ENCODE data around the gene TAS1R1.
"Not testable (repeated sequence)": the region's sequence is repeated elsewhere in the genome, so short reads cannot be mapped to it uniquely, and the experiment has no call there.

Gene TAS1R1

DNA sequence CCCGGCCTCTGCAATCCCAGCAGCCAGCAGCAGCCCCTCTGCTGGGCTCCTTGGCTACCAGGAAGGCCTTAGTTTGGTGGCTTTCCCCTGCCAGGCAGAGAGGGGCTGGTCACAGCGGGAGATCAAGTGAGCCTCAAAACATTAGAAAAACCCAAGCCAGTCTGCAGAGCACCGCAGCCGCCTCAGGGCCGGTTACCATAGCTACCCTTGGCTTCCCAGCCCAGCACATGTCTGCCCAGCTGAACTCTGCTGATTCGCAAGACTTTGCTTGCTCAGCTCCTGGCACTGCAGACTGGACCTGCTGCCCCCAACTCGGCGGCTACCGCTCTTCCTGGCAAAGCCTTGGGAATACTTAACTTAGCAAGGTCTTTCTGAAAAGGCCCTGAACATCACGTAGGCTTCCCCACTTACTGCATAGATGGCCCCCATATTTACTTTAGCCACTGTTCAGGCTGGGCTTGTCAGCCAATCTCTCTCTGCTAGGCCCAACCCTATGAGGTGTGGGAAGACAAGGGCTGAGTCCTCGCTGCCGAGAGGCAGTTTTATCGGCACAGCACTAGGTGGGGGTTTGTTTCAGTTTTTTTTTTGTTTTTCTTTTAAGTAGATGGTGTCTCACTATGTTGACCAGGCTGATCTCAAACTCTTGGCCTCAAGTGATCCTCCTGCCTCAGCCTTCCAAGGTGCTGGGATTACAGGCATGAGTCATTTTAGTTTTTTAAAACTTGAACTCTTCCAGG lies 35.0 kb upstream of the TAS1R1 start:
- DNase-seq: peak in 50 of 58 donors; percentile 16 to 86 (median 60)

GRCh38 chr1:6521536-6521935 lies 33.6 kb upstream of the TAS1R1 start:
- DNase-seq: no peak

DNA sequence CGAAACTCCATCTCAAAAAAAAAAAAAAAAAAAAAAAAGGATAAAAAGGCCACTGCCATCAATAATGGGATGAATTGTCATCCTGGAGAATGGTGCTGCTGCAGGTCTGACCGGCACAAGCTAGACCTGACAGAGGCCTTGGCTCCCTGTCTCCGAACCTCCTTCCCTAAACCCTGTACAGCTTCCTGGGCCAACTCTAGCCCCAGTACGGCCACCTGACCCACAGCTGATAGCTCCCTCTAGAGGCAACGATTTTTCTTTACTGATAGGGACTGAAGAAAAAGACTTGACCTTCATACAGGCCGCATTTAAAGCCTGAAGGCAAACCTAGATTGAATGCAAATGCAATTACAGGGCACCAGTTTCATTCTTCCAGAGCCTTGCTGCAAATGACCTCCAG lies 31.5 kb upstream of the TAS1R1 start:
- peak in 2 of 58 donors; percentile 15 to 23 for DNase-seq

DNA sequence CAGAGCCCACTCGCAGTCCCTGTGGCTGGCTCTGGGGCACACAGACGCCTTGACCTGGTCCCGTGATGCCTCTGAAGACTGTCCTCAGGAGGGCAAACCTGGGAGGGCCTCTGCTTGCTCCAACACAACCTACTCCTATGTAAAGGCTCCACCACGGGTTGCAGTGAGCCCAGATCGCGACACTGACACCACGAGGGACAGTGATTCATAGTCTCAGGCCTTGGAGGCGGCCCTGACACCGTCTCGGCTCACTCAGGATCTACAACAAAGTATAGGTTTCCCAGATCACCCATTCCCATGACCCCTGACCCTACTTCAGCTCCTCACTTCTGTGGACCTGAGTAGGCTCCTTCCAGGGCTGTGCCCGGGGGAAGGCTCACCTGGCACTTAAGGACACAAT lies 28.8 kb upstream of the TAS1R1 start:
- DNase-seq: no peak

DNA sequence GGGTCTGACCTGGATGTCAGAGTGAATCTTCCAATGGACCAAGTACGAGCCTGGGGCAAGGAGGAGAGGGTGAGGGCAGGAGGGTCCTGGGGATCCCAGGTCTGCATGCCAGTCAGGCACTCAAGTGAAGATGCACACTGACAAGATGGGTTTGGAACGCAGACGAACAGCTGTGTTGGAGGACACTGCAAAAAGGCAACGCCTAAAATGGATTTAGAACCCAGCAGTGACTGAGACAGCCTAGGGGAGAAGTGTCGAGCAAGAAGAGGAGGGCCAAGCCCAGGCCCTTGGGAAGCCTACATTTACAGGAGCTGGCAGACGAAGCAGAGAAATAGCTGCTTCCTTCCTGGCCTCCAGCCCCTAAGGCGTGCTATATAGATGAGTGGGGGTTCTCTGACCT lies 26.6 kb upstream of the TAS1R1 start:
- DNase-seq: no peak

GRCh38 chr1:6530504-6531160 lies 24.5 kb upstream of the TAS1R1 start:
- no peak for DNase-seq

GRCh38 chr1:6531996-6532395 lies 23.1 kb upstream of the TAS1R1 start:
- DNase-seq: no peak

GRCh38 chr1:6534248-6534822 lies 20.8 kb upstream of the TAS1R1 start:
- no peak for DNase-seq

DNA sequence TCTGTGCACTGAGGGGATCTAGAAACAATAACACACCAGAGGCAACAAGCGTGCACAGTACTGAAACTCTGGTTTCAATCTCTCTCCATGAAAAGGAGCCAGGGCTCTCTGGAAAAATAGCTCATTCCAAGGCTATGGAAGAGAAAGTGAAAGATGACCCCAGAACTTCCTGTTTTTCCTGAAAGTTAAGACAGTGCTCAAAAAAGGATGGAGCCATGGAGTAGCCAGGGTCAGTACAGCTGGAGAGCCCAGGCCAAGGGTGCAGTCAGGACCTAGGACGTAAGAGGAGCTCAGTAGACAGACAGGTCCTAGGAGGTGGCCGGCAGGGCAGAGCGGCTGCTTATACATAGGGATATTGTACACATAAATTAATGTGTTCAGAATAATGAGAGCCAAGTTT lies 19.9 kb upstream of the TAS1R1 start:
- no peak for DNase-seq

GRCh38 chr1:6536291-6536690 lies 18.8 kb upstream of the TAS1R1 start:
- no peak for DNase-seq

GRCh38 chr1:6538956-6539355 lies 16.2 kb upstream of the TAS1R1 start:
- DNase-seq: no peak

- no peak for DNase-seq
Measured at GRCh38 chr1:6544831-6545230, 10.3 kb upstream of the TAS1R1 start.

DNA sequence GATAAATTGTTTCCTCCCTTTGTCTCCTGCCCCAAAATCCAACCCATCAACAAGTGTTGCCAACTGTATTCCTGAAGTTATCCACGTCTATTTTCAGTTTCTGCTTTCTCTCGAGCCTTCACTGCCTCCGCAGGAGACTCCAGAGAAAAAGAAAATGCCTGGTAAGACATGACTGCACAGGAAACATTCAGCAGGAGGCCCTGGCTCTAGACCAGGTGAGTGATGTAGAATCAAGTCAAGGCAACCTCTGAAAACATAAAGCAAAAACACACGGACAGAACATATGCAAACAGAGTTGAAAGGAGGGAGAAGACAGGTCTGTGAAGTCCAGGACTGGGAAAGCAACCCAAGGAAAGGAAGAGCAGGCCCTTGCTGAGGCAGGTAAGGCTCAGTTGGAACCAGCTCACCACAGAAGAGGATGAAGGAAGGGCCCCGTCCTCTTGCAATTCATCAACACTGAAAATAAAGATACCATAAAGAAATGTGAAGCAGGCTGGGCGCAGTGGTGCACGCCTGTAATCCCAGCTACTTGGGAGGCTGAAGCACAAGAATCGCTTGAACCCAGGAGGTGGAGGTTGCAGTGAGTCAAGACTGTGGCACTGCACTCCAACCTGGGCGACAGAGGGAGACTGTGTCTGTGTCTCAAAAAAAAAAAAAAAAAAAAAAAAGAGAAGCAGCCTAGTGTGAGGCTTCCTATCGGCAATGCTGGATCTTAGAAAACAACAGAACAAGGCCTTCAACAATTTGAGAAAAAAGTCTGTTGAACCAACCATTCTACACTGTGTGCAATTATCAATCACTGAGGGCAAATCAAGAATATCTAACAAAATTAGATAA lies 9.6 kb upstream of the TAS1R1 start:
- DNase-seq: no peak

DNA sequence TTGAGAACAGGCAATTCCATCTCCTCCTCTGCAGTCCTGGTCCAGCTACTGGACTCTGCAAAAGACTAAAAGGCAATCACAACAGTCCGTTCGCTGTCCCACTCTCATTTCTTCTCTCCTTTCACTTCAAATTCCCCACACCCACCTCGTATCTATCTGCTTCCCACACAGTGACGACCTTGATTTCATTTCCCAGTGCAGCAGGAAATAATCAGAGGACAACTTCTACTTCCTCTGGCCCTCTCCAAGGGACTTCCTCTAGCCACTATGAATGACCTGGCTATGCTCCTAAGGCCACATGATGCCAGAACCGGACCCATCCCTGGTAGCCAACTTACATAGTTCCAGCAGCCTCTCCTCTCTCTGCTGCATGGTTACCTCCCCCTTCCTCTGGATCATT lies 8.8 kb upstream of the TAS1R1 start:
- DNase-seq: no peak

DNA sequence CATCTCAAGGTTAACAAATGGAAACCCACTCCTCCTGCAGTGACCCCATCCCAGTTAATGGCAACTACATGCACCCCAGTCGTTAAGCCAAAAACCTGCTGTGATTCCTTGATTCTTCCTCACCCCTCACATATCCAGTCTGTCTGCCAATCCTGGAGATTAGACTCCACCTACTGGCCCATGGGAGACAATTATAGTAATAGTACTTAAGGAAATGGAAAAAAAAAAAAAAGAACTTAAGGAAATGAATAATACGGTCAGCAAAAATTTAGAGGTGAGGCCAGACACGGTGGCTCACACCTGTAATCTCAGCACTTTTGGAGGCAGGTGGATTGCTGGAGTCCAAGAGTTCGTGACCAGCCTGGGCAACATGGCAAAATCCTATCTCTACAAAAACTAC lies 7.8 kb upstream of the TAS1R1 start:
- DNase-seq: no peak

- peak in 57 of 58 donors; percentile 45 to 94 (median 86) for DNase-seq
Measured at GRCh38 chr1:6554031-6554906, 838 bp upstream of the TAS1R1 start, which contains the start of gene NOL9. NOL9 (minus strand) TSS chr1:6554513; CDS start chr1:6554502, 11 bp downstream.

DNA sequence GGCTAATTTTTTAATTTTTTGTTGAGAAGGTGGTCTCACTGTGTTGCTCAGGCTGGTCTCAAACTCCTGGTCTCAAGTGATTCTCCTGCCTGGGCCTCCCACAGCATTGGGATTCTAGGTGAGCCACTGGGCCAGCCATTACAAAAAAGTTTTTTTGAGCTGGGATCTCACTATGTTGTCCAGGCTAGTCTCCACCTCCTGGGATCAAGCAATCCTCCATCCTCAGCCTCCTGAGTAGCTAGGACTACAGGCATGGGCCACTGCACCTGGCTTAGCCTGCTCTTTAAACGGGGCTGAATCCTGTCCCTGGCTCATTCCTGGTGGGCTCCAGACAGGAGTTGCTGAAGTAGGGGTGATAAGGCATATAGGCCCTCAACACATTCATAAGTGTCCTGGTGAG lies 2.5 kb downstream of the TAS1R1 start:
- no peak for DNase-seq

DNA sequence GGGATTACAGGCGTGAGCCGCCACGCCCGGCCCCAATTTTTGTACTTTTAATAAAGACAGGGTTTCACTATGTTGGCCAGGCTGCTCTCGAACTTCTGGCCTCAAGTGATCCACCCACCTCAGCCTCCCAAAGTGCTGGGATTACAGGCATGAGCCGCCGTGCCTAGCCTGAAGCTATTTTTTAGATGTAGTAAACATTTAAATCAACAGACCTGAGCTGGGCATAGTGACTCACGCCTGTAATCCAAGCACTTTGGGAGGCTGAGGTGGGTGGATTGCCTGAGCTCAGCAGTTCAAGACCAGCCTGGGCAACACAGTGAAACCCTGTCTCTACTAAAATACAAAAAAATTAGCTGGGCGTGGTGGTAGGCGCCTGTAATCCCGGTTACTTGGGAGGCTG lies 4.1 kb downstream of the TAS1R1 start:
- DNase-seq: not testable (repeated sequence)

DNA sequence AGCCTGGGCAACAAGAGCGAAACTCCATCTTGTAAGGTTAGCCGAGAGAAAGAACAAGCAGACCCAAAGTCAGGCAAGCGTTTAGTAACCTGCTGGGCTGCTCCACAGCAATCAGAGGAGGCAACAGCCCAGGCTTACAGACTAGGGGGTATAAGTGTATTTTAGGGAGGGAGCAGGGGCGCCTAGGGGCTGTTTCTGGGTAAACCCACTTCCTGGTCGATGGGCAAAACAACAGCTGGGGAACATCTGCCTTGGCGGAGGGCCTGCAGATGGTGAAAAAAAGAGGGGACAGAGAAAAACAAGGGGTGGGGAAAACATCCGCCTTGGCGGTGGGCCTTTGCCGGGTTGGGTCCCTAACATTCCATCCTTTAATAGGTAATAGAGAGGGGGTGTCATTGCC lies 5.2 kb downstream of the TAS1R1 start:
- no peak for DNase-seq

GRCh38 chr1:6569033-6569432 lies 13.9 kb downstream of the TAS1R1 start:
- no peak for DNase-seq

DNA sequence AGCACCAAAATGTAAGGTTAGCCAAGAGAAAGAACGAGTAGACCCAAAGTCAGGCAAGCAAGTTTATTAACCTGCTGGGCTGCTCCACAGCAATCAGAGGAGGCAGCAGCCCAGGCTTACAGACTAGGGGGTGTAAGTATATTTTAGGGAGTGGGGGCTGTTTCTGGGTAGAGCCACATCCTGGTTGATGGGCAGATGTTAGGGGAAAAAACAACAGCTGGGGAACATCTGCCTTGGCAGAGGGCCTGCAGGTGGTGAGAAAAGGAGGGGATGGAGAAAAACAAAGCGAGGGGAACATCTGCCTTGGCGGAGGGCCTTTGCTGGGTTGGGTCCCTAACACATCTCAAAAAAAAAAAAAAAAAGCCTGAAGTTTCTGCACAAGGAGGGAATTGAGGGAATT lies 15.0 kb downstream of the TAS1R1 start:
- no peak for DNase-seq

Measured in anterior cingulate cortex (tissue), 58 donors.